ENCODE measurements around the gene CDH6. TPM values are rescaled to one million over a fixed set of nuclear protein-coding genes. Genes with fewer than 3 reads are reported as not detected.

The CDH6 gene
- polyA plus RNA-seq (2013, experiment 1 of 2), result 3.6 TPM
- polyA plus RNA-seq (2013, experiment 2 of 2), result 3.6 TPM

DNA sequence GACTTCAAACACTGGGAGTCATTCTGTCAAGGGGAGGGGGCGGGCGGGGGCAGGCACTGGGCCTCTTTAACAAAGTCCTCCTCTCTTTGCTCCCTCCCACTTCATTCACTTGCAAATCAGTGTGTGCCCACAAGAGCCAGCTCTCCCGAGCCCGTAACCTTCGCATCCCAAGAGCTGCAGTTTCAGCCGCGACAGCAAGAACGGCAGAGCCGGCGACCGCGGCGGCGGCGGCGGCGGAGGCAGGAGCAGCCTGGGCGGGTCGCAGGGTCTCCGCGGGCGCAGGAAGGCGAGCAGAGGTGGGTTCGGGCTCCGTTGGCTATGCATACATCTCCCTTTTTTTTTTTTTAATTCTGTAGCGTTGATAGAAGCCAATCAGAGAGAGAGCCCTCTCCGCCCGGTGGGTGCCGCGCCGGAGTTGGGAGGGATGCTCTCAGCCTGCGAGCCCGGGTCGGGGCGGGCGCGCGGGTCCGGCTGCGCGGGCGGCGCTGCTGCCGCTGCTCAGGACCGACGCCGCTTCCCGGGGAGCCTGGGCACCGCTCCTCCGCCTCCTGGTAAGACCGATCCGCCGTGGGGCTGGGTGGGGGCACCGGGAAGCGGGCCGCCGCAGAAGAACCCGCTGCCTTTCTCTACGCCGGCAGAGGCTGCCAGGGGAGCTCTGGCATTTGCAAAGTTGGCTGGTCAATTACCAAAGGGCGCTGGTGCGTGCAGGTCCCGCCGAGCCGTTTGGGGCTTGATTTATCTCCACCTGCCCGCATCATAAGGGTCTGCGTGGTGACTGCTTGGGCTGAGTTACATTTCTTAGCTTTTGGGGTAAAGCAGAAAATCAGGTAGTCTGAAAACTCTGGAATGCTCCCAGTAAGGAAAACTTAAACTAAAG is at the start of gene CDH6:
CDH6 (plus strand) TSS at position 96 of the 877 bp plus-strand sequence. CDS start 73,788 bp downstream, outside the sequence.
- no peak within 1 kb of the TSS for H3K27ac ChIP-seq (ENCODE audit: low read depth, low read length)
- WGBS (ENCODE audit: extremely low coverage, insufficient coverage, low lambda C conversion rate), result no CpG with 5 or more reads among the region's 67 CpGs

DNA sequence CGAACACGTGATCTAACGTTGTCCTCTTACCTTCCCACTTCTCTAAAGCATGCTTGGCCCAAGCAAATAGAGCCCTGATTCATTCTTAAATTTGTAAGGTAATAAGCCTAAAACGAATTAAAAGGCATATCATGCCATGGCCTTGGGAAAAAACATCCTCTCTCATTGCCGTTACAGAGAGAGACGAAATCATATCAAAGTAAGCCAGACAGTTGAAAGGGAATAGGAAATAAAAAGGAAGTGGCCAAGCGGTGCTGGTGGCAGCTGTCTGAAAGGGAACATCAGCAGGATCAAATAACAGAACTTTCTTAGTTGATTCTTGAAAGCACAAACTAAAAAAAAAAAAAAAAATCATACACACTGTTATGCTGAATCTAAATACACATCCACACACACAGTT is 49.1 kb upstream of the CDH6 start:
- Histone ChIP-seq H2BK15ac (replicated peaks; ENCODE audit: low read depth) (no peak overlapping the region), H3K4me3 (ENCODE audit: low read length) (no peak overlapping the region), H4K5ac (ENCODE audit: low read length) (no peak overlapping the region), H3K23ac (ENCODE audit: low read length) (no peak overlapping the region), H2AK5ac (ENCODE audit: low read length) (no peak overlapping the region), H3K27ac (ENCODE audit: low read depth, low read length) (no peak overlapping the region), H3K4ac (ENCODE audit: low read depth, low read length) (no peak overlapping the region), H3K4me2 (ENCODE audit: low read length) (no peak overlapping the region), H3K79me2 (ENCODE audit: control insufficient read depth, insufficient read depth, low read length) (no peaks in the 10 kb centered on the region), H3K9ac (ENCODE audit: low read length) (no peak overlapping the region), H3K36me3 (ENCODE audit: control insufficient read depth, insufficient read depth, low read length) (no peaks in the 10 kb centered on the region), H3K79me1 (ENCODE audit: low read length) (no peaks in the 10 kb centered on the region), H2BK120ac (ENCODE audit: low read depth, low read length) (no peak overlapping the region), H2BK5ac (ENCODE audit: low read length) (no peak overlapping the region), H3K27me3 (ENCODE audit: insufficient read depth, low read length, poor library complexity) (no peaks in the 10 kb centered on the region), H3K4me1 (ENCODE audit: control insufficient read depth, low read depth, low read length) (no peaks in the 10 kb centered on the region), H4K8ac (ENCODE audit: low read depth, low read length) (no peak overlapping the region), H3K56ac (ENCODE audit: low read length) (no peak overlapping the region), H3K18ac (ENCODE audit: low read length) (no peak overlapping the region)
- no peak for DNase-seq
- WGBS (ENCODE audit: extremely low coverage, insufficient coverage, low lambda C conversion rate), result no CpG with 5 or more reads among the region's 7 CpGs

More for the DNA sequence above, at the start of gene CDH6:
- H3K79me1 ChIP-seq (ENCODE audit: low read length), result no peaks in the 10 kb centered on the region
- peak within 1 kb of the TSS; percentile 11 for H3K18ac ChIP-seq (ENCODE audit: low read length)
- H4K8ac ChIP-seq (ENCODE audit: low read depth, low read length), result no peak within 1 kb of the TSS
- peaks cover 13% of the 10 kb centered on the region for H3K27me3 ChIP-seq (ENCODE audit: insufficient read depth, low read length, poor library complexity)
- no peaks in the 10 kb centered on the region for H3K36me3 ChIP-seq (ENCODE audit: control insufficient read depth, insufficient read depth, low read length)
- peaks cover 3% of the 10 kb centered on the region for H3K4me1 ChIP-seq (ENCODE audit: control insufficient read depth, low read depth, low read length)
- H3K56ac ChIP-seq (ENCODE audit: low read length), result peak within 1 kb of the TSS; percentile 47
- H2BK15ac ChIP-seq (replicated peaks; ENCODE audit: low read depth), result no peak within 1 kb of the TSS
- no peaks in the 10 kb centered on the region for H3K79me2 ChIP-seq (ENCODE audit: control insufficient read depth, insufficient read depth, low read length)
- peak within 1 kb of the TSS; percentile 44 for H3K9ac ChIP-seq (ENCODE audit: low read length)
- H2BK120ac ChIP-seq (ENCODE audit: low read depth, low read length), result no peak within 1 kb of the TSS
- no peak within 1 kb of the TSS for H3K4ac ChIP-seq (ENCODE audit: low read depth, low read length)
- no peak within 1 kb of the TSS for H2BK5ac ChIP-seq (ENCODE audit: low read length)
- H4K5ac ChIP-seq (ENCODE audit: low read length), result no peak within 1 kb of the TSS
- H3K23ac ChIP-seq (ENCODE audit: low read length), result no peak within 1 kb of the TSS
- peak within 1 kb of the TSS; percentile 9 for H3K4me3 ChIP-seq (ENCODE audit: low read length)
- no peak within 1 kb of the TSS for H2AK5ac ChIP-seq (ENCODE audit: low read length)
- DNase-seq, result peak; percentile 93
- H3K4me2 ChIP-seq (ENCODE audit: low read length), result peak within 1 kb of the TSS; percentile 81

DNA sequence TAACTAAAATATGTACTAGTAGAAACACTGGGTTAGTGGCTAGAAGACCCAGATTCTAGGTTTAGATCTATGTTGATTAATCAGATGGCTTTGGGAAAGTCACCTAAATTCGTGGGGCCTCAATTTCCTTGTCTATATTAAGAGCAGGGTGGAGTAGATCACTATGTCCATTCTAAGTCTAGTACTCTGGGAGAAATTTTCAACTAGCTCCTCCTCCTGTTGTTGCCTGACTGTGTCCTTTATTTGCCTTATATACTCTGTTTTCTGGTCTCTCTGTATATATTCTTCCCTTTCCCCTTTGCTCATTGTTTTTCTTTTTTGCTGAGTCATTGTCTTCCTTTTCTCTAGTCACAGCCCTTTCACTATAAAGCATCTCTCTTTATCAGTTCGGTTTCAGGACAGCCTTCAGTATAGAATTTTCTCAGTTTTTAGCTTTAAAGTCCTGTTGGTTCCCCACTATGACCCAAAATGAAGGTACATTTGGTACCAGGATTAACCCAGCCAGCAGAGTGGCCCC is 44.5 kb upstream of the CDH6 start:
- Histone ChIP-seq H3K4ac (ENCODE audit: low read depth, low read length) (no peak overlapping the region), H4K8ac (ENCODE audit: low read depth, low read length) (no peak overlapping the region), H3K79me2 (ENCODE audit: control insufficient read depth, insufficient read depth, low read length) (no peaks in the 10 kb centered on the region), H3K23ac (ENCODE audit: low read length) (no peak overlapping the region), H2BK5ac (ENCODE audit: low read length) (no peak overlapping the region), H4K5ac (ENCODE audit: low read length) (no peak overlapping the region), H3K27me3 (ENCODE audit: insufficient read depth, low read length, poor library complexity) (no peaks in the 10 kb centered on the region), H2BK120ac (ENCODE audit: low read depth, low read length) (no peak overlapping the region), H2AK5ac (ENCODE audit: low read length) (no peak overlapping the region), H3K9ac (ENCODE audit: low read length) (no peak overlapping the region), H3K18ac (ENCODE audit: low read length) (no peak overlapping the region), H3K4me3 (ENCODE audit: low read length) (no peak overlapping the region), H2BK15ac (replicated peaks; ENCODE audit: low read depth) (peak overlapping the region; percentile 25), H3K4me2 (ENCODE audit: low read length) (no peak overlapping the region), H3K56ac (ENCODE audit: low read length) (no peak overlapping the region), H3K79me1 (ENCODE audit: low read length) (no peaks in the 10 kb centered on the region), H3K4me1 (ENCODE audit: control insufficient read depth, low read depth, low read length) (no peaks in the 10 kb centered on the region), H3K36me3 (ENCODE audit: control insufficient read depth, insufficient read depth, low read length) (no peaks in the 10 kb centered on the region), H3K27ac (ENCODE audit: low read depth, low read length) (no peak overlapping the region)
- no peak for DNase-seq
- WGBS (ENCODE audit: extremely low coverage, insufficient coverage, low lambda C conversion rate), result no CpG with 5 or more reads among the region's 2 CpGs

DNA sequence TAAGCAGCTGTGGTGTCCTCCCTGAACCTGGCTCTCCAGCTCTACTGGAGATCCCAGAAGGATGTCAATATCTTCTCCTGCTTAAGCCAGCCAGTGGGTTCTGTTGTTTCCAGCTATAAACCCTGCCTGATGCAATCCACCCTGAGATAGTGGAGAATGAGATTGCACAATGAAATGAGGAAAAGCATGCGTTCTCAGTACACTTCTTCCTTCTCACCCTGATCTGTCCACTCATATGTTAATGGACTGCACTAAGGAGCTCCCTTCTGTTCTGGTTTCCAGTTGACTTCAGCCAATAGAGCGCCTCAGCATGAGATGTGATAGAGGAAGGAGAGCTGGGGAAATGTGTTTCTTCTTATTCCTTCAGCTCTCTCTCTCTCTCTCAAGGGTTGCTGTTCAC is 40.0 kb upstream of the CDH6 start:
- no CpG with 5 or more reads among the region's 2 CpGs for WGBS (ENCODE audit: extremely low coverage, insufficient coverage, low lambda C conversion rate)

DNA sequence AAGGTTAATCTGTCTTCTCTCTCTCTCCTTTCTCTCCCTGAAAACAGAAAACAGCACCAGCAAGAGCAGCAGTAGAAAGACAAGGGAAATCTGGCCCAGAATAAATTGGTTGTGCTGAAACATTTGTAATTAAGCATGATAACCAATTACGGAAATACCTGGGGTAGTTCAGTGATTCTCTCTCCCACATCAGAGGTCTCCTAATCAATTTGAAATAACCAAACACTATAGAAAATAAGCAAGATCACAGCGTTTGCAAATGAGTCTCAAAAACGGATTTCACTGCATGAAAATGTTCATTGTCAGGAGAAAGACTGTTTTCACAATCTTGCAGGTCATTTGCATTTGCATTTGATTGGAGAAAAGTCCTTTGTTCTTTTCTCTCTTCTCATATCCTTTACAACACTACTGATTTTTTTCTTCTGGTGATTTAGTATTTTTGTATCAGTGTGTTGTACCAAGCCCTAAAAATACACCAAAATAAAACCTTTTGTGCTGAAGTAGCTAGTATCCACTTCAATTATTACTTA is 36.8 kb upstream of the CDH6 start:
- no peaks in the 10 kb centered on the region for H3K36me3 ChIP-seq (ENCODE audit: control insufficient read depth, insufficient read depth, low read length)
- DNase-seq, result no peak
- no peak overlapping the region for H3K9ac ChIP-seq (ENCODE audit: low read length)
- H2BK120ac ChIP-seq (ENCODE audit: low read depth, low read length), result no peak overlapping the region
- H3K79me1 ChIP-seq (ENCODE audit: low read length), result no peaks in the 10 kb centered on the region
- no peak overlapping the region for H3K23ac ChIP-seq (ENCODE audit: low read length)
- H3K27ac ChIP-seq (ENCODE audit: low read depth, low read length), result no peak overlapping the region
- no peak overlapping the region for H4K5ac ChIP-seq (ENCODE audit: low read length)
- H2AK5ac ChIP-seq (ENCODE audit: low read length), result no peak overlapping the region
- no peak overlapping the region for H2BK5ac ChIP-seq (ENCODE audit: low read length)
- H3K79me2 ChIP-seq (ENCODE audit: control insufficient read depth, insufficient read depth, low read length), result no peaks in the 10 kb centered on the region
- H3K4me1 ChIP-seq (ENCODE audit: control insufficient read depth, low read depth, low read length), result no peaks in the 10 kb centered on the region
- WGBS (ENCODE audit: extremely low coverage, insufficient coverage, low lambda C conversion rate), result no CpG with 5 or more reads among the region's 3 CpGs
- H3K56ac ChIP-seq (ENCODE audit: low read length), result no peak overlapping the region
- no peak overlapping the region for H3K18ac ChIP-seq (ENCODE audit: low read length)
- no peaks in the 10 kb centered on the region for H3K27me3 ChIP-seq (ENCODE audit: insufficient read depth, low read length, poor library complexity)
- no peak overlapping the region for H3K4me2 ChIP-seq (ENCODE audit: low read length)
- no peak overlapping the region for H4K8ac ChIP-seq (ENCODE audit: low read depth, low read length)
- H3K4me3 ChIP-seq (ENCODE audit: low read length), result no peak overlapping the region
- H3K4ac ChIP-seq (ENCODE audit: low read depth, low read length), result no peak overlapping the region
- H2BK15ac ChIP-seq (replicated peaks; ENCODE audit: low read depth), result no peak overlapping the region

More for the DNA sequence above, 40.0 kb upstream of the CDH6 start:
- Histone ChIP-seq H4K8ac (ENCODE audit: low read depth, low read length) (no peak overlapping the region), H3K4me1 (ENCODE audit: control insufficient read depth, low read depth, low read length) (no peaks in the 10 kb centered on the region), H2BK120ac (ENCODE audit: low read depth, low read length) (no peak overlapping the region), H3K4me2 (ENCODE audit: low read length) (no peak overlapping the region), H3K79me1 (ENCODE audit: low read length) (no peaks in the 10 kb centered on the region), H3K36me3 (ENCODE audit: control insufficient read depth, insufficient read depth, low read length) (no peaks in the 10 kb centered on the region), H3K23ac (ENCODE audit: low read length) (no peak overlapping the region), H3K18ac (ENCODE audit: low read length) (no peak overlapping the region), H3K27me3 (ENCODE audit: insufficient read depth, low read length, poor library complexity) (no peaks in the 10 kb centered on the region), H3K56ac (ENCODE audit: low read length) (no peak overlapping the region), H3K79me2 (ENCODE audit: control insufficient read depth, insufficient read depth, low read length) (no peaks in the 10 kb centered on the region), H3K27ac (ENCODE audit: low read depth, low read length) (no peak overlapping the region), H4K5ac (ENCODE audit: low read length) (no peak overlapping the region), H3K4me3 (ENCODE audit: low read length) (no peak overlapping the region), H2AK5ac (ENCODE audit: low read length) (no peak overlapping the region), H2BK5ac (ENCODE audit: low read length) (no peak overlapping the region), H2BK15ac (replicated peaks; ENCODE audit: low read depth) (no peak overlapping the region), H3K4ac (ENCODE audit: low read depth, low read length) (no peak overlapping the region), H3K9ac (ENCODE audit: low read length) (no peak overlapping the region)
- peak; percentile 3 for DNase-seq

Measured in mesendoderm (in vitro differentiated cells).